Activated CD8-positive, alpha-beta memory T cell treated with anti-CD3 and anti-CD28 coated beads for 1 hour (primary cell): ENCODE measurements around the gene ZNF493.

ENCODE experiments used
- DNase-seq, 2 donors: peaks; one replicate each; pipeline ENCODE4 v3.0.0-alpha.2; 2020; ENCODE audit warnings: low read depth in 1 of 2; ENCODE audit errors: extremely low read depth in 1 of 2

Gene ZNF493

GRCh38 chr19:21462540-21462939, 65.6 kb downstream of the ZNF493 start:
- DNase-seq = no peak

DNA sequence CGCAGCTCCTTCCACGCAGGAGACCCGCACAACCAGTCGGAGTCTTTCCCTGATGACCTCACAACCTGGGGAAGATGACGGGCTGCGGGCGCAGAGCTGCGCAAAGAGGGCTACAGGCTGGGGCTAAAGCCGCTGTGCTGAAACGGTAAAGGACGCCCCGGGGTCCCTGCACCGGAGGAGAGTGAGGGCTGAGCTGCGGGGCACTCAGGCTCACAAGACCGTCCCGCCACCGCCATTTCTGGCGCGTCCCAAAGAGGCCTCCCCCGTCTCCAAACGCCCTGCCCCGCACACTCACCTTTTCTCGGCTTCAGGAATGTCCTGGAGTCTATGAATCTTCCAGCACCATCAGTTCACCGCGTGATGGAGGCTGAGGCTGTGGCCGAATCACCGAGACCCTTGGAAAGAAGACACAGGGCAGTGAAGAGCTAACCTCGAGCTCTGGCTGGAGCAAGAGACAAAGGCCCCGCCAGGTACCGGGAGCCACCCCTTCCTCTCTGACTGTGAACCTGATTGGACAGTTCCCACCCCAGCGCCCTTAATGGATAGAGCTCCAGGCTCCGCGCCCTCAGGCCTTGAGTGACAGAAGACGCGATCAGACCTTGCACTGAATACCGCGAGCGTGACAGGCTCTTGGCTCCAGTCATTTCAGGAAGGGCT, 66.6 kb downstream of the ZNF493 start:
- DNase-seq = no peak

GRCh38 chr19:21466627-21467026, 69.7 kb downstream of the ZNF493 start:
- DNase-seq = no peak

DNA sequence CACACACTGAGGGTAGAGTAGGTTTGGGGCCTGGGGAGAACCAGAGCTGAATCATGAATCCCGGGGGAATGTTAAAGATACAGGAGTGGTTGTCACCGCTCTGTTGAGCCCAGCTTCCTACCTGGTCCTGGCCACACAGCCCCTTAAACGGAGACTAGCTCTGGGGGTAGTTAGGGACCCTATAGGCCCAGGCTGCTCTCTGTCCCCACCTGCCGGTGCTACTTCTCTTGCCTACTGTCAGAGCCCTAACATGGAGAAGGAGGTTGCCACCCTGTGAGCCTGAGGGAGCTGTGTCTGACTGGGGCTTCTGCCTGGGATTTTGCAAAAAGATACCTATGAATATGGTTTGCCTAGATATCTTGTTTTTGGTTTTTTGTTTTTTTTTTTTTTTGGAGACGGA, 71.9 kb downstream of the ZNF493 start:
- DNase-seq = no peak

GRCh38 chr19:21472507-21472906, 75.6 kb downstream of the ZNF493 start:
- no peak for DNase-seq

GRCh38 chr19:21474671-21475181, 77.8 kb downstream of the ZNF493 start:
- peak; percentile 22 to 57 for DNase-seq
